Smooth muscle cell (in vitro differentiated cells): ENCODE data around the gene DLGAP4. TPM values are rescaled to one million over a fixed set of nuclear protein-coding genes. Genes with fewer than 3 reads are reported as not detected.

Experiments
- DNase-seq: peaks from one replicate; lab custom pipeline; 2025; ENCODE audit not compliant: unreplicated experiment; lab: John Stamatoyannopoulos, UW
- H2AFZ ChIP-seq: fragments of 200-600 bp; sonication (generic); 2 replicates; pipeline ENCODE4 v1.6.0; 2016; ENCODE audit warnings: antibody characterized with exemption, low read depth, mild to moderate bottlenecking
- H3F3A ChIP-seq: fragments of 200-600 bp; sonication (generic); 2 replicates; pipeline ENCODE4 v1.6.0; 2017; ENCODE audit warnings: antibody characterized with exemption, low read depth
- H3K27ac ChIP-seq: fragments of 200-600 bp; sonication (generic); 2 replicates; pipeline ENCODE4 v1.5.1; 2016; ENCODE audit warnings: low read depth, mild to moderate bottlenecking
- H3K27me3 ChIP-seq: fragments of 200-600 bp; sonication (generic); 2 replicates; pipeline ENCODE4 v1.6.1; 2016; ENCODE audit warnings: low read depth, mild to moderate bottlenecking
- H3K36me3 ChIP-seq: fragments of 200-600 bp; sonication (generic); 2 replicates; pipeline ENCODE4 v1.5.1; 2016; ENCODE audit warnings: low read depth
- H3K4me1 ChIP-seq: fragments of 200-600 bp; sonication (generic); 2 replicates; pipeline ENCODE4 v1.5.1; 2016; ENCODE audit warnings: low read depth
- H3K4me2 ChIP-seq: fragments of 200-600 bp; sonication (generic); 2 replicates; pipeline ENCODE4 v1.6.0; 2016; ENCODE audit warnings: mild to moderate bottlenecking
- H3K4me3 ChIP-seq: fragments of 200-600 bp; sonication (generic); 2 replicates; pipeline ENCODE4 v1.5.1; 2016; ENCODE audit warnings: mild to moderate bottlenecking
- H3K79me2 ChIP-seq: fragments of 200-600 bp; sonication (generic); 2 replicates; pipeline ENCODE4 v1.6.0; 2016; ENCODE audit warnings: low read depth, mild to moderate bottlenecking
- H3K9ac ChIP-seq: fragments of 200-600 bp; sonication (generic); 2 replicates; pipeline ENCODE4 v1.6.0; 2016; ENCODE audit warnings: low read depth
- H3K9me3 ChIP-seq: fragments of 200-600 bp; sonication (generic); replicated peaks from 2 replicates; pipeline ENCODE4 v1.5.1; 2016; ENCODE audit warnings: low read depth
- H4K20me1 ChIP-seq: fragments of 200-600 bp; sonication (generic); 2 replicates; pipeline ENCODE4 v1.6.0; 2016; ENCODE audit warnings: low read depth
- CTCF ChIP-seq: fragments of 200-600 bp; sonication (generic); IDR thresholded peaks from 2 replicates; pipeline ENCODE4 v1.5.1; 2017; ENCODE audit warnings: borderline replicate concordance, mild to moderate bottlenecking, antibody characterized with exemption; ENCODE audit not compliant: insufficient read depth, poor library complexity, severe bottlenecking
- WGBS: methylation state at CpG from one replicate; pipeline ENCODE4 v1.1.7; 2016; ENCODE audit warnings: low lambda C conversion rate; 5-methylcytosine and 5-hydroxymethylcytosine counted together
- polyA plus RNA-seq: library from polyadenylated mRNA; unstranded; fragments of >200 nt; fragmentation: Nextera tagmentation; extraction: Ambion mirVana; gene quantifications from 2 replicates; pipeline ENCODE4 v1.2.1, GENCODE V29; 2016
- total RNA-seq: library from RNA; depleted of rRNA; stranded (reverse); fragments of >200 nt; gene quantifications from 2 replicates; pipeline ENCODE4 v1.2.3, GENCODE V29; 2014

Gene DLGAP4
- total and polyA plus RNA-seq, 2 experiments from 2014 or later = 86.8 to 102 TPM

GRCh38 chr20:36468149-36469000, 162.2 kb downstream of the DLGAP4 start:
- no peak for TF ChIP-seq CTCF
- H3K4me1 ChIP-seq = peaks cover 40% of the 10 kb centered on the region
- H3K27ac ChIP-seq = peak overlapping the region; percentile 90
- peaks cover 28% of the 10 kb centered on the region for H3F3A ChIP-seq
- no peaks in the 10 kb centered on the region for H3K9me3 ChIP-seq
- 79% methylated on average over 10 of the region's 10 CpGs for WGBS
- no peak overlapping the region for H2AFZ ChIP-seq
- peaks cover 100% of the 10 kb centered on the region for H4K20me1 ChIP-seq
- H3K9ac ChIP-seq = no peak overlapping the region
- no peaks in the 10 kb centered on the region for H3K27me3 ChIP-seq
- no peak overlapping the region for H3K4me2 ChIP-seq
- H3K79me2 ChIP-seq = peaks cover 93% of the 10 kb centered on the region
- no peaks in the 10 kb centered on the region for H3K36me3 ChIP-seq
- no peak for DNase-seq
- no peak overlapping the region for H3K4me3 ChIP-seq

GRCh38 chr20:36469973-36470372, 163.8 kb downstream of the DLGAP4 start:
- H3K4me1 ChIP-seq = peaks cover 25% of the 10 kb centered on the region
- H2AFZ ChIP-seq = no peak overlapping the region
- H3K27me3 ChIP-seq = no peaks in the 10 kb centered on the region
- no peak overlapping the region for H3K4me3 ChIP-seq
- 54% methylated on average over 2 of the region's 2 CpGs for WGBS
- peaks cover 93% of the 10 kb centered on the region for H3K79me2 ChIP-seq
- peaks cover 100% of the 10 kb centered on the region for H4K20me1 ChIP-seq
- no peaks in the 10 kb centered on the region for H3K36me3 ChIP-seq
- peak overlapping the region; percentile 82 for H3K27ac ChIP-seq
- no peak overlapping the region for H3K4me2 ChIP-seq
- H3F3A ChIP-seq = peaks cover 21% of the 10 kb centered on the region
- H3K9ac ChIP-seq = no peak overlapping the region
- H3K9me3 ChIP-seq = no peaks in the 10 kb centered on the region
- no peak for DNase-seq
- TF ChIP-seq CTCF = no peak

GRCh38 chr20:36471885-36472636, 165.9 kb downstream of the DLGAP4 start:
- Histone ChIP-seq H3K4me1 (peaks cover 18% of the 10 kb centered on the region), H2AFZ (no peak overlapping the region), H3F3A (peaks cover 16% of the 10 kb centered on the region), H3K9me3 (no peaks in the 10 kb centered on the region), H3K4me2 (peak overlapping the region; percentile 50), H3K9ac (no peak overlapping the region), H3K27me3 (no peaks in the 10 kb centered on the region), H3K4me3 (no peak overlapping the region), H3K36me3 (no peaks in the 10 kb centered on the region), H3K79me2 (peaks cover 100% of the 10 kb centered on the region), H3K27ac (peak overlapping the region; percentile 82), H4K20me1 (peaks cover 100% of the 10 kb centered on the region)
- no peak for TF ChIP-seq CTCF
- no peak for DNase-seq
- WGBS = 80% methylated on average over 9 of the region's 9 CpGs
